Stomach (tissue), 9 donors: ENCODE data around the gene IRS4. TPM values are rescaled to one million over a fixed set of nuclear protein-coding genes. Genes with fewer than 3 reads are reported as not detected.

Source experiments
- DNase-seq, 2 donors: peaks; one replicate each; pipeline versions ENCODE4 v3.0.0 to v3.0.0-alpha.2; 2013 to 2019
- H3K27ac ChIP-seq, 5 donors: fragments of 200-600 bp in 4 of 5; sonication (generic) in 4 of 5; one replicate each; pipeline ENCODE4 v1.5.1; 2013 to 2019; ENCODE audit warnings: mild to moderate bottlenecking in 1 of 5, moderate library complexity in 1 of 5
- H3K27me3 ChIP-seq, 3 donors: fragments of 200-600 bp; sonication (generic); one replicate each; pipeline ENCODE4 v1.5.1; 2017 to 2019; ENCODE audit warnings: mixed run types in 1 of 3
- H3K36me3 ChIP-seq, 4 donors: fragments of 200-600 bp; sonication (generic); 1 replicate in 3 of 4; 2 replicates in 1 of 4; pipeline ENCODE4 v1.5.1; 2016 to 2019
- H3K4me1 ChIP-seq, 4 donors: fragments of 200-600 bp; sonication (generic); one replicate each; pipeline ENCODE4 v1.5.1; 2016 to 2019
- H3K4me3 ChIP-seq, 4 donors: fragments of 200-600 bp; sonication (generic) in 3 of 4; one replicate each; pipeline ENCODE4 v1.5.1; 2016 to 2019; ENCODE audit warnings: mild to moderate bottlenecking in 1 of 4
- H3K9me3 ChIP-seq, 4 donors: fragments of 200-600 bp; sonication (generic); one replicate each; pipeline ENCODE4 v1.5.1; 2016 to 2019
- CTCF ChIP-seq, 7 experiments: fragments of 450-650 bp in 4 of 7; fragments of 200-600 bp in 3 of 7; sonication (generic) in 3 of 7; IDR thresholded peaks; one replicate each; pipeline ENCODE4 v1.5.1; 2016 to 2019; ENCODE audit warnings: antibody characterized with exemption in 7 of 7, control low read depth in 2 of 7, mild to moderate bottlenecking in 1 of 7
- EP300 ChIP-seq: sonication (generic); formaldehyde crosslinking; IDR thresholded peaks from one replicate; pipeline ENCODE4 v1.6.1; 2017; ENCODE audit warnings: antibody characterized with exemption
- POLR2A ChIP-seq, 4 donors: fragments of 450-650 bp; IDR thresholded peaks; one replicate each; pipeline ENCODE4 v1.6.1; 2016; ENCODE audit warnings: antibody characterized with exemption in 4 of 4, control low read depth in 2 of 4, mild to moderate bottlenecking in 1 of 4, moderate library complexity in 1 of 4
- POLR2AphosphoS5 ChIP-seq, 3 donors: sonication (generic); formaldehyde crosslinking; IDR thresholded peaks; one replicate each; pipeline ENCODE4 v1.6.1; 2016; ENCODE audit warnings: antibody characterized with exemption in 3 of 3
- WGBS, 5 donors: extraction: QIAGEN DNeasy Blood & Tissue Kit in 3 of 5; methylation state at CpG; one replicate each; pipeline versions ENCODE4 v1.1.5 to v1.1.7; 2013 to 2018; 5-methylcytosine and 5-hydroxymethylcytosine counted together
- intact Hi-C: fragments of 100-400 bp; cut with DNase I; formaldehyde crosslinking; loops from one replicate; pipeline ENCODE4 v1.15.1; 2023; ENCODE audit warnings: low total_unique reads
- polyA plus RNA-seq, 3 donors: library from polyadenylated mRNA; stranded (reverse); fragments of 200-250 nt; gene quantifications; one replicate each; pipeline ENCODE4 v1.2.3, GENCODE V29; 2013
- total RNA-seq, 5 donors: library from RNA; depleted of rRNA; stranded (reverse); fragments of >200 nt; gene quantifications; one replicate each; pipeline versions ENCODE4 v1.1.0 to v1.2.3, GENCODE V29; 2014 to 2016
- donor health status: healthy with polysubstance abuse.
- donor health status: Bipolar disorder and iron deficiency.
- donor health status: healthy.

The IRS4 gene
- total and polyA plus RNA-seq, 8 donors = 0.55 to 0.72 TPM; not detected in 6

- Histone ChIP-seq H3K4me3 (no peak overlapping the region), H3K27ac (no peak overlapping the region), H3K9me3 (no peaks in the 10 kb centered on the region), H3K36me3 (peaks cover 0 to 9% (median 0%) of the 10 kb centered on the region in 4 donors), H3K4me1 (no peaks in the 10 kb centered on the region), H3K27me3 (no peaks in the 10 kb centered on the region)
- intact Hi-C loops = no loop called here
- DNase-seq = peak in 1 of 2 donors; percentile 53
- 9 to 43% (median 37%) methylated on average over 1 of the region's 1 CpG for WGBS, 5 donors
- TF ChIP-seq CTCF (IDR thresholded peaks at IDR 0.05) (peak in 4 of 7 experiments; percentile 5 to 31 (median 26)), EP300 (no peak)
Observed at GRCh38 chrX:108699368-108699767, 37.0 kb downstream of the IRS4 start.

- no peak overlapping the region for H3K4me3 ChIP-seq
- no peak for DNase-seq
- H3K36me3 ChIP-seq = peaks cover 0 to 9% (median 0%) of the 10 kb centered on the region in 4 donors
- 79 to 91% (median 81%) methylated on average over 3 of the region's 3 CpGs for WGBS, 5 donors
- H3K27me3 ChIP-seq = no peaks in the 10 kb centered on the region
- intact Hi-C loops = no loop called here
- H3K4me1 ChIP-seq = no peaks in the 10 kb centered on the region
- H3K27ac ChIP-seq = no peak overlapping the region
- TF ChIP-seq EP300 = no peak
- TF ChIP-seq POLR2A (IDR thresholded peaks at IDR 0.05) = no peak
- no peak for TF ChIP-seq CTCF (IDR thresholded peaks at IDR 0.05)
- TF ChIP-seq POLR2AphosphoS5 (IDR thresholded peaks at IDR 0.05) = no peak
- no peaks in the 10 kb centered on the region for H3K9me3 ChIP-seq
Observed at GRCh38 chrX:108696690-108697089, 39.7 kb downstream of the IRS4 start.
